ENCODE data around the gene CEP57L1. TPM values are rescaled to one million over a fixed set of nuclear protein-coding genes. Genes with fewer than 3 reads are reported as not detected.
"Not testable (repeated sequence)": the region's sequence is repeated elsewhere in the genome, so short reads cannot be mapped to it uniquely, and the experiment has no call there.

The CEP57L1 gene
- total RNA-seq, 1 donor from 2014 or later: 14.0 TPM

- Mint-ChIP-seq H3K4me3 (ENCODE audit: unreplicated experiment) (no peak overlapping the region), H3K27me3 (ENCODE audit: low read depth) (no peaks in the 10 kb centered on the region), H3K36me3 (ENCODE audit: low read depth) (peaks cover 6% of the 10 kb centered on the region), H3K4me1 (ENCODE audit: low read depth) (no peaks in the 10 kb centered on the region), H3K9me3 (ENCODE audit: low read depth) (peaks cover 7% of the 10 kb centered on the region), H3K27ac (ENCODE audit: unreplicated experiment) (no peak overlapping the region)
- TF ChIP-seq, protein P1, sequence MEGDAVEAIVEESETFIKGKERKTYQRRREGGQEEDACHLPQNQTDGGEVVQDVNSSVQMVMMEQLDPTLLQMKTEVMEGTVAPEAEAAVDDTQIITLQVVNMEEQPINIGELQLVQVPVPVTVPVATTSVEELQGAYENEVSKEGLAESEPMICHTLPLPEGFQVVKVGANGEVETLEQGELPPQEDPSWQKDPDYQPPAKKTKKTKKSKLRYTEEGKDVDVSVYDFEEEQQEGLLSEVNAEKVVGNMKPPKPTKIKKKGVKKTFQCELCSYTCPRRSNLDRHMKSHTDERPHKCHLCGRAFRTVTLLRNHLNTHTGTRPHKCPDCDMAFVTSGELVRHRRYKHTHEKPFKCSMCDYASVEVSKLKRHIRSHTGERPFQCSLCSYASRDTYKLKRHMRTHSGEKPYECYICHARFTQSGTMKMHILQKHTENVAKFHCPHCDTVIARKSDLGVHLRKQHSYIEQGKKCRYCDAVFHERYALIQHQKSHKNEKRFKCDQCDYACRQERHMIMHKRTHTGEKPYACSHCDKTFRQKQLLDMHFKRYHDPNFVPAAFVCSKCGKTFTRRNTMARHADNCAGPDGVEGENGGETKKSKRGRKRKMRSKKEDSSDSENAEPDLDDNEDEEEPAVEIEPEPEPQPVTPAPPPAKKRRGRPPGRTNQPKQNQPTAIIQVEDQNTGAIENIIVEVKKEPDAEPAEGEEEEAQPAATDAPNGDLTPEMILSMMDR (IDR thresholded peaks at IDR 0.05): no peak
- no peak for DNase-seq (ENCODE audit: low spot score)
Observed at GRCh38 chr6:109105681-109106080, 10.4 kb downstream of the CEP57L1 start.

- H3K4me3 Mint-ChIP-seq (ENCODE audit: unreplicated experiment); H3K27ac Mint-ChIP-seq (ENCODE audit: unreplicated experiment); H3K27me3 Mint-ChIP-seq (ENCODE audit: low read depth): not testable (repeated sequence)
Observed at GRCh38 chr6:109109663-109110062, 14.4 kb downstream of the CEP57L1 start.

DNA sequence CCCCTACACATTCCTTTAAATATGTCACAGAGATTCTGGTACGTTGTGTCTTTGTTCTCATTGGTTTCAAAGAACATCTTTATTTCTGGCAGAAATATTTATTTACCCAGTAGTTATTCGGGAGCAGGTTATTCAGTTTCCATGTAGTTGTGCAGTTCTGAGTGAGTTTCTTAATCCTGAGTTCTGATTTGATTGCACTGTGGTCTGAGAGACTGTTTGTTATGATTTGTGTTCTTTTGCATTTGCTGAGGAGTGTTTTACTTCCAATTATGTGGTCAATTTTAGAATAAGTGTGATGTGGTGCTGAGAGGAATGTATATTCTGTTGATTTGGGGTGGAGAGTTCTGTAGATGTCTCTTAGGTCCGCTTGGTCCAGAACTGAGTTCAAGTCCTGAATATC lies 17.4 kb downstream of the CEP57L1 start:
- H3K27ac Mint-ChIP-seq (ENCODE audit: unreplicated experiment): not testable (repeated sequence)

More at GRCh38 chr6:109109663-109110062, 14.4 kb downstream of the CEP57L1 start:
- H3K9me3 Mint-ChIP-seq (ENCODE audit: low read depth): peaks cover 15% of the 10 kb centered on the region
- not testable (repeated sequence) for H3K4me1 Mint-ChIP-seq (ENCODE audit: low read depth); H3K36me3 Mint-ChIP-seq (ENCODE audit: low read depth); DNase-seq (ENCODE audit: low spot score)

DNA sequence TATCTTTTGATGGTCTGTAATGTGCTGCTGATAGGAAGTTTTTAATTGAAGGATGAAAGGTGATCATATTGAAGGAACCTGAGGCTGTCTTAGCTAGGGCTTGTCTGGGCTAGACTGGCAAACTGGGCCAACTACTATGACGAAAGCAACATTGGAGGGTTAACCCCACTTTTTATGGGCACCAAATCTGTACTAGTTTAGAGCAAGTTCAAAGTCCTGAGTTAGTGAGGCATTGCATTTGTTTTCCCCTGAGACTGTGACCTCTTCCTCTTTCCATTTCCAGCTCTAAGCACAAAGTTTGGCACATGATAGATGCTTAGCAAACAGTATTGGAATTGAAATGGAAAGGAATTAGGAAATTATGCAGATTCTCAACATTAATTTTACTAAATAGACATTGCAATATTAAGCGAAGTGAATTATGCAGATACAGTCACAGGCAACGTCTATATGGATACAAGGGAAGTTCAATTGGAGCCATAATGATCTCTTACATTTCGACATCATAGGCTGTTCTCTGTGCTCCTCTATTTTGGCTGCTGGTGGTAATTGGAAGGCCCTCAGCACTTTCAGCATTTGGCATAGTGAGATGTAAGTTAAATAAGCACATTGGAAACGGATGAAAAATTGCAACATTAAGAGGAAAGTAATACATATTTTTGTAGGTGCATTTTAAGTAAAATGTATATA lies 22.2 kb downstream of the CEP57L1 start:
- H3K27me3 Mint-ChIP-seq (ENCODE audit: low read depth): no peaks in the 10 kb centered on the region
- H3K36me3 Mint-ChIP-seq (ENCODE audit: low read depth): no peaks in the 10 kb centered on the region
- DNase-seq (ENCODE audit: low spot score): no peak
- H3K4me3 Mint-ChIP-seq (ENCODE audit: unreplicated experiment): no peak overlapping the region
- peaks cover 23% of the 10 kb centered on the region for H3K4me1 Mint-ChIP-seq (ENCODE audit: low read depth)
- TF ChIP-seq, protein P1 (IDR thresholded peaks at IDR 0.05): no peak
- no peaks in the 10 kb centered on the region for H3K9me3 Mint-ChIP-seq (ENCODE audit: low read depth)
- H3K27ac Mint-ChIP-seq (ENCODE audit: unreplicated experiment): no peak overlapping the region

More for the DNA sequence above, 17.4 kb downstream of the CEP57L1 start:
- not testable (repeated sequence) for DNase-seq (ENCODE audit: low spot score); H3K4me3 Mint-ChIP-seq (ENCODE audit: unreplicated experiment); H3K27me3 Mint-ChIP-seq (ENCODE audit: low read depth); H3K36me3 Mint-ChIP-seq (ENCODE audit: low read depth); H3K4me1 Mint-ChIP-seq (ENCODE audit: low read depth)
- H3K9me3 Mint-ChIP-seq (ENCODE audit: low read depth): peaks cover 15% of the 10 kb centered on the region

DNA sequence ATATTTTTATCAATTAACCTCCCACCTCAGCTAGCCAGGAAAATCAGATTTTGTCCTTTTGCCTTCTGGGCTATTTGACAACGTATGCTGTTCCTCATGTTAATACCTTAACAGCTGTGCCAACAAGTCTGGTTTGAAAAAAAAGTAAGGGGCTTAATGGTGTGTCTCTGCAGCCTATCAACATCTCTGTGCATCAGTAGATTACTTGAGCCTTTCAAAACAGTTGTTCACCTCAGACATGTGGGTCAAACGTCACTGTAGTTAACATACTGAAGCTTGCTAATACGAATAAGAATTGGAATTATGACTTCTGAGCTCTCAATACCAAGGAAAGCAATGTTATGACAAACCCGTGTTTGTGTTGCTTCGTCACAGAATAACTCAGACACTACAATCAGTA lies 23.0 kb downstream of the CEP57L1 start:
- no peak for DNase-seq (ENCODE audit: low spot score)
- Mint-ChIP-seq H3K27me3 (ENCODE audit: low read depth) (no peaks in the 10 kb centered on the region), H3K9me3 (ENCODE audit: low read depth) (no peaks in the 10 kb centered on the region), H3K4me1 (ENCODE audit: low read depth) (peaks cover 19% of the 10 kb centered on the region), H3K27ac (ENCODE audit: unreplicated experiment) (no peak overlapping the region), H3K36me3 (ENCODE audit: low read depth) (no peaks in the 10 kb centered on the region), H3K4me3 (ENCODE audit: unreplicated experiment) (no peak overlapping the region)
- TF ChIP-seq, protein P1 (IDR thresholded peaks at IDR 0.05): no peak

- no peaks in the 10 kb centered on the region for H3K9me3 Mint-ChIP-seq (ENCODE audit: low read depth)
- no peak for DNase-seq (ENCODE audit: low spot score)
- H3K4me3 Mint-ChIP-seq (ENCODE audit: unreplicated experiment): no peak overlapping the region
Observed at GRCh38 chr6:109118871-109119354, 23.6 kb downstream of the CEP57L1 start.

More at GRCh38 chr6:109118871-109119354, 23.6 kb downstream of the CEP57L1 start:
- H3K27ac Mint-ChIP-seq (ENCODE audit: unreplicated experiment): no peak overlapping the region
- H3K36me3 Mint-ChIP-seq (ENCODE audit: low read depth): no peaks in the 10 kb centered on the region
- H3K4me1 Mint-ChIP-seq (ENCODE audit: low read depth): peaks cover 19% of the 10 kb centered on the region
- TF ChIP-seq, protein P1 (IDR thresholded peaks at IDR 0.05): no peak
- H3K27me3 Mint-ChIP-seq (ENCODE audit: low read depth): no peaks in the 10 kb centered on the region

Data from chondrocyte (in vitro differentiated cells).